CD4-positive, alpha-beta T cell (primary cell): ENCODE data around the gene SLC35E3. TPM values are rescaled to one million over a fixed set of nuclear protein-coding genes. Genes with fewer than 3 reads are reported as not detected.
"Not testable (repeated sequence)": the region's sequence is repeated elsewhere in the genome, so short reads cannot be mapped to it uniquely, and the experiment has no call there.

Experiments
- ATAC-seq: fragments of 200-7000 bp; cut with Tn5 transposase; one replicate; pipeline ENCODE4 v1.10.0; 2022; ENCODE audit warnings: mild to moderate bottlenecking; ENCODE audit not compliant: poor library complexity
- CTCF ChIA-PET: fragments of 350-600 bp; sonication (Branson Sonifier 250); formaldehyde crosslinking; loops from one replicate; lab custom pipeline; 2021; ENCODE audit warnings: antibody characterized with exemption, inconsistent platforms; lab: Charles Lee
- POLR2A ChIA-PET: fragments of 350-600 bp; sonication (Branson Sonifier 250); formaldehyde crosslinking; loops from one replicate; lab custom pipeline; 2021; ENCODE audit warnings: antibody characterized with exemption, inconsistent platforms; lab: Charles Lee
- DNase-seq, 14 experiments: peaks; one replicate each; pipeline ENCODE4 v3.0.0-alpha.2; 2013 to 2020; ENCODE audit warnings: mixed read lengths in 2 of 14
- H3K27ac ChIP-seq, 2 donors: one replicate each; pipeline versions ENCODE4 v1.5.1 to v1.7.0; 2013; ENCODE audit warnings: low read length in 2 of 2, low read depth in 1 of 2, mild to moderate bottlenecking in 1 of 2
- H3K27me3 ChIP-seq, 2 experiments: 1 replicate in 1 of 2; 2 replicates in 1 of 2; pipeline versions ENCODE4 v1.6.1 to v1.7.0; 2013; ENCODE audit warnings: low read length in 2 of 2, control low read depth in 1 of 2, mild to moderate bottlenecking in 1 of 2, moderate library complexity in 1 of 2; ENCODE audit not compliant: insufficient read depth in 2 of 2, control insufficient read depth in 1 of 2
- H3K36me3 ChIP-seq: one replicate; pipeline ENCODE4 v1.6.1; 2013; ENCODE audit warnings: low read length, control low read depth; ENCODE audit not compliant: insufficient read depth
- H3K4me1 ChIP-seq: one replicate; pipeline ENCODE4 v1.6.1; 2013; ENCODE audit warnings: low read length, control low read depth; ENCODE audit not compliant: insufficient read depth
- H3K4me3 ChIP-seq: one replicate; pipeline ENCODE4 v1.5.1; 2013; ENCODE audit warnings: mild to moderate bottlenecking, low read length, moderate library complexity
- H3K9me3 ChIP-seq, 2 experiments: 1 replicate in 1 of 2; 2 replicates in 1 of 2; pipeline versions ENCODE4 v1.6.1 to v1.7.0; 2013; ENCODE audit warnings: low read length in 2 of 2, mild to moderate bottlenecking in 2 of 2, control low read depth in 1 of 2, moderate library complexity in 1 of 2; ENCODE audit not compliant: control insufficient read depth in 1 of 2, insufficient read depth in 1 of 2
- H3K27ac Mint-ChIP-seq: one replicate; pipeline ENCODE4 v1.8.0; 2020; ENCODE audit warnings: mixed read lengths
- H3K27me3 Mint-ChIP-seq: one replicate; pipeline ENCODE4 v1.8.0; 2021; ENCODE audit warnings: mixed read lengths
- H3K36me3 Mint-ChIP-seq: one replicate; pipeline ENCODE4 v1.8.0; 2021; ENCODE audit warnings: low read depth, mixed read lengths
- H3K4me1 Mint-ChIP-seq: one replicate; pipeline ENCODE4 v1.8.0; 2021; ENCODE audit warnings: low read depth, mixed read lengths
- H3K4me3 Mint-ChIP-seq: one replicate; pipeline ENCODE4 v1.8.0; 2020; ENCODE audit warnings: mild to moderate bottlenecking, mixed read lengths
- H3K9me3 Mint-ChIP-seq: one replicate; pipeline ENCODE4 v1.8.0; 2020; ENCODE audit warnings: mixed read lengths
- intact Hi-C, 2 experiments: fragments of 100-400 bp; cut with DNase I in 1 of 2; cut with micrococcal nuclease in 1 of 2; formaldehyde crosslinking; loops; one replicate each; pipeline versions ENCODE4 v1.15.1 to v1.9.0; 2023 to 2025; cut with DNase I, micrococcal nuclease
- total RNA-seq, 174 experiments: library from RNA in 2 of 174; stranded (reverse) in 2 of 174; gene quantifications; one replicate each; pipeline ENCODE4 v1.2.3 and lab custom pipeline; 2021 to 2026
- TF ChIP-seq, protein P1 (sequence below): fragments of 200-600 bp; IDR thresholded peaks from one replicate; pipeline ENCODE4 v1.8.0; 2022; ENCODE audit warnings: antibody characterized with exemption, mild to moderate bottlenecking

The SLC35E3 gene
- total RNA-seq, 2 experiments from 2014 or later, result 3.5 to 6.1 TPM

DNA sequence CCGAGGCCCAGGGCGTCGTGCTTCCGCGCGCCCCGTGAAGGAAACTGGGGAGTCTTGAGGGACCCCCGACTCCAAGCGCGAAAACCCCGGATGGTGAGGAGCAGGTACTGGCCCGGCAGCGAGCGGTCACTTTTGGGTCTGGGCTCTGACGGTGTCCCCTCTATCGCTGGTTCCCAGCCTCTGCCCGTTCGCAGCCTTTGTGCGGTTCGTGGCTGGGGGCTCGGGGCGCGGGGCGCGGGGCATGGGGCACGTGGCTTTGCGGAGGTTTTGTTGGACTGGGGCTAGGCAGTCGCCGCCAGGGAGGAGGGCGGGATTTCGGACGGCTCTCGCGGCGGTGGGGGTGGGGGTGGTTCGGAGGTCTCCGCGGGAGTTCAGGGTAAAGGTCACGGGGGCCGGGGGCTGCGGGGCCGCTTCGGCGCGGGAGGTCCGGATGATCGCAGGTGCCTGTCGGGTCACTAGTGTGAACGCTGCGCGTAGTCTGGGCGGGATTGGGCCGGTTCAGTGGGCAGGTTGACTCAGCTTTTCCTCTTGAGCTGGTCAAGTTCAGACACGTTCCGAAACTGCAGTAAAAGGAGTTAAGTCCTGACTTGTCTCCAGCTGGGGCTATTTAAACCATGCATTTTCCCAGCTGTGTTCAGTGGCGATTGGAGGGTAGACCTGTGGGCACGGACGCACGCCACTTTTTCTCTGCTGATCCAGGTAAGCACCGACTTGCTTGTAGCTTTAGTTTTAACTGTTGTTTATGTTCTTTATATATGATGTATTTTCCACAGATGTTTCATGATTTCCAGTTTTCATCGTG lies 62.6 kb downstream of the SLC35E3 start:
- POLR2A ChIA-PET, result interaction anchor here (0.8 to 3.2 kb wide), 32 partner anchors 9 to 1539 kb away, joined by 3 to 74 read pairs (median 7); partner anchors contain the start of genes CAND1, MDM1, NUP107 and RAP1B
- H3K4me1 Mint-ChIP-seq, result peaks cover 41% of the 10 kb centered on the region

DNA sequence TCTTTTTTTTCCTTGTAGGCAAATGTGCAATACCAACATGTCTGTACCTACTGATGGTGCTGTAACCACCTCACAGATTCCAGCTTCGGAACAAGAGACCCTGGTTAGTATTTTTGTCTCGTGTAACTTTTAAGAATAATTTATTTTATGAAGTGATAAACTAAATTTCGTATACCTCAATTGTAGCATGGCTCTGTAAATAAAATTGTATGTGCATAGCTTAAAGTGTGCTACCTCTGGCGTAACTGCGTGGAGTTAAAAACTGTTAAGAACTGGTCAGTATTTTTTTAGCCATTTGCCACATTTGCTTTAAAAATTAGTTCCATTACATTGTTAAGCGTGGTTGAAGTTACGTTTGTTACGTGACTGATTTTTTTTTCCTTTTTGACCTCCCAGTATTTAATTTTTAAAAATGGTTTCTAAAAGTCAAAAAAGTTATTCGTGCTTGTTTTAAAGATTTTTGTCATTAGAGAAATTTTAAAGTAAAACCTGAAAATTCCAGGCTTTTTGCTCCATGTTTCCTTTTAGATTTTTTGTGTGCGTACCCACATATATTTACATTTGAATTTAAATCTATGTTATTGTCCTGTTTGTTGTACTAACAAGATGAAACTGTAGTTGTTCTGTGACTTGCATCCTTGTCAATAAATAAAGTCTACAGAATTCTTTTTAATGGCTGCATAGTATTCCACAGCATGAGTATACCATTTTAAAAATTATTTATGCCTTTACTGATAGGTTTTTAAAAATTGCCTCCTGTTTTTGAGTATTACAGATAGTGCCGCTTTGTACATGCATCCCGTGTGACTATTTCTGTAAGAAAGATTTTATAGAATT lies 63.4 kb downstream of the SLC35E3 start:
- no peak for DNase-seq
- H3K4me1 ChIP-seq, result peaks cover 17% of the 10 kb centered on the region
- Mint-ChIP-seq H3K4me1 (peaks cover 47% of the 10 kb centered on the region), H3K27me3 (no peaks in the 10 kb centered on the region), H3K36me3 (peaks cover 60% of the 10 kb centered on the region), H3K4me3 (peak overlapping the region; percentile 94), H3K27ac (peak overlapping the region; percentile 100), H3K9me3 (no peaks in the 10 kb centered on the region)
- H3K9me3 ChIP-seq, result no peaks in the 10 kb centered on the region
- no peaks in the 10 kb centered on the region for H3K27me3 ChIP-seq
- ATAC-seq, result no peak
- H3K27ac ChIP-seq, result peak overlapping the region in 1 of 2 donors; percentile 92
- intact Hi-C loops, result loop anchor here (1.0 to 10.0 kb wide), 12 partner anchors 19 to 925 kb away; partner anchors contain the start of genes CCT2 (in 1 of the 2), CPSF6 (in 1 of the 2), MDM1 (in 1 of the 2) and RAB3IP (in 1 of the 2)
- H3K36me3 ChIP-seq, result peaks cover 30% of the 10 kb centered on the region
- POLR2A ChIA-PET, result interaction anchor here (0.9 to 3.2 kb wide), 11 partner anchors 12 to 1540 kb away, joined by 3 to 74 read pairs (median 15); partner anchors contain the start of genes CAND1, RAP1B and SLC35E3
- TF ChIP-seq, protein P1, sequence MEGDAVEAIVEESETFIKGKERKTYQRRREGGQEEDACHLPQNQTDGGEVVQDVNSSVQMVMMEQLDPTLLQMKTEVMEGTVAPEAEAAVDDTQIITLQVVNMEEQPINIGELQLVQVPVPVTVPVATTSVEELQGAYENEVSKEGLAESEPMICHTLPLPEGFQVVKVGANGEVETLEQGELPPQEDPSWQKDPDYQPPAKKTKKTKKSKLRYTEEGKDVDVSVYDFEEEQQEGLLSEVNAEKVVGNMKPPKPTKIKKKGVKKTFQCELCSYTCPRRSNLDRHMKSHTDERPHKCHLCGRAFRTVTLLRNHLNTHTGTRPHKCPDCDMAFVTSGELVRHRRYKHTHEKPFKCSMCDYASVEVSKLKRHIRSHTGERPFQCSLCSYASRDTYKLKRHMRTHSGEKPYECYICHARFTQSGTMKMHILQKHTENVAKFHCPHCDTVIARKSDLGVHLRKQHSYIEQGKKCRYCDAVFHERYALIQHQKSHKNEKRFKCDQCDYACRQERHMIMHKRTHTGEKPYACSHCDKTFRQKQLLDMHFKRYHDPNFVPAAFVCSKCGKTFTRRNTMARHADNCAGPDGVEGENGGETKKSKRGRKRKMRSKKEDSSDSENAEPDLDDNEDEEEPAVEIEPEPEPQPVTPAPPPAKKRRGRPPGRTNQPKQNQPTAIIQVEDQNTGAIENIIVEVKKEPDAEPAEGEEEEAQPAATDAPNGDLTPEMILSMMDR, result no peak
- H3K4me3 ChIP-seq, result peak overlapping the region; percentile 95
- CTCF ChIA-PET, result interaction anchor here (0.8 to 3.0 kb wide), 2 partner anchors 12 to 21 kb away, joined by 5 to 23 read pairs; no protein-coding TSS in a partner anchor

More for the DNA sequence above, 62.6 kb downstream of the SLC35E3 start:
- DNase-seq (peak; percentile 6 to 66 (median 33)), ATAC-seq (peak; percentile 9)
- H3K27ac ChIP-seq, result peak overlapping the region; percentile 92
- intact Hi-C loops, result loop anchor here (1.0 to 10.0 kb wide), 8 partner anchors 20 to 476 kb away; partner anchors contain the start of genes MDM1 (in 1 of the 2), RAP1B (in 1 of the 2) and SLC35E3 (in 1 of the 2)
- Mint-ChIP-seq H3K36me3 (peaks cover 52% of the 10 kb centered on the region), H3K27me3 (no peaks in the 10 kb centered on the region), H3K4me3 (peak overlapping the region; percentile 94), H3K27ac (peak overlapping the region; percentile 100), H3K9me3 (no peaks in the 10 kb centered on the region)
- TF ChIP-seq, protein P1, result no peak
- peaks cover 17% of the 10 kb centered on the region for H3K4me1 ChIP-seq
- no peaks in the 10 kb centered on the region for H3K27me3 ChIP-seq
- H3K9me3 ChIP-seq, result no peaks in the 10 kb centered on the region
- CTCF ChIA-PET, result interaction anchor here (0.6 to 3.0 kb wide), 14 partner anchors 9 to 1430 kb away, joined by 3 to 23 read pairs (median 4); partner anchors contain the start of genes RAP1B and SLC35E3
- H3K4me3 ChIP-seq, result peak overlapping the region; percentile 95
- H3K36me3 ChIP-seq, result peaks cover 21% of the 10 kb centered on the region

DNA sequence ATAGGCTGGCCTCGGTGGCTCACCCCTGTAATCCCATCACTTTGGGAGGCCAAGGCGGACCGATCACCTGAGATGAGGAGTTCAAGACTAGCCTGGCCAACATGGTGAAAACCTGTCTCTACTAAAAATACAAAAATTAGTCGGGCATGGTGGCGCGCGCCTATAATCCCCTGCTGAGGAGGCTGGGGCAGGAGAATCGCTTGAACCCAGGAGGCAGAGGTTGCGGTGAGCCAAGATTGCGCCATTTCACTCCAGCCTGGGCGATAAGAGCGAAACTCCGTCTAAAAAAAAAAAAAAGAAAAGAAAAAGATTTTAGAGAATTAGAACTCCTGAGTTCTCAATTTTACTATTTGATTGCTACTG lies 64.0 kb downstream of the SLC35E3 start:
- H3K4me3 ChIP-seq, H3K27ac ChIP-seq, CTCF ChIA-PET, POLR2A ChIA-PET, H3K27me3 ChIP-seq, H3K27me3 Mint-ChIP-seq, ATAC-seq, DNase-seq, H3K9me3 ChIP-seq, H3K9me3 Mint-ChIP-seq: not testable (repeated sequence)
- peaks cover 53% of the 10 kb centered on the region for H3K4me1 Mint-ChIP-seq
- peaks cover 17% of the 10 kb centered on the region for H3K4me1 ChIP-seq
- peak overlapping the region; percentile 100 for H3K27ac Mint-ChIP-seq
- H3K36me3 ChIP-seq, result peaks cover 36% of the 10 kb centered on the region
- H3K36me3 Mint-ChIP-seq, result peaks cover 66% of the 10 kb centered on the region
- intact Hi-C loops, result loop anchor here in 1 of 2 experiments (5.0 to 10.0 kb wide), 4 partner anchors 133 to 925 kb away; partner anchors contain the start of genes CCT2, CPSF6 and RAB3IP
- H3K4me3 Mint-ChIP-seq, result peak overlapping the region; percentile 94

DNA sequence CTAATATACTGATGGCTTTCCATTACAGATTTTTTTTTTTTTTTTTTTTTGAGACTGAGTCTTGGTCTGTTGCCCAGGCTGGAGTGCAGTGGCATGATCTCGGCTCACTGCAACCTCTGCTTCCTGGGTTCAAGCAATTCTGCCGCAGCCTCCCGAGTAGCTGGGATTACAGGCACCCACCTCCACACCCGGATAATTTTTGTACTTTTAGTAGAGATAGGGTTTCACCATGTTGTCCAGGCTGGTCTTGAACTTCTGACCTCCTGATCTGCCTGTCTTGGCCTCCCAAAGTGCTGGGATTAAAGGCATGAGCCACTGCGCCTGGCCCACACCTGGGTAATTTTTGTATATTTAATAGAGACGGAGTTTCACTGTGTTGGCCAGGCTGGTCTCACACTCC lies 65.6 kb downstream of the SLC35E3 start:
- H3K4me3 ChIP-seq, H3K9me3 Mint-ChIP-seq, DNase-seq, ATAC-seq, POLR2A ChIA-PET, H3K27me3 Mint-ChIP-seq, H3K27ac ChIP-seq, H3K27me3 ChIP-seq, H3K9me3 ChIP-seq: not testable (repeated sequence)
- intact Hi-C loops, result loop anchor here in 1 of 2 experiments (5.0 to 10.0 kb wide), 4 partner anchors 134 to 923 kb away; partner anchors contain the start of genes CCT2, CPSF6 and RAB3IP
- Mint-ChIP-seq H3K36me3 (peaks cover 79% of the 10 kb centered on the region), H3K4me3 (peak overlapping the region; percentile 34), H3K4me1 (peaks cover 61% of the 10 kb centered on the region), H3K27ac (peak overlapping the region; percentile 19)
- Histone ChIP-seq H3K4me1 (peaks cover 20% of the 10 kb centered on the region), H3K36me3 (peaks cover 50% of the 10 kb centered on the region)
- CTCF ChIA-PET, result interaction anchor here (0.7 to 2.3 kb wide), 2 partner anchors 19 to 406 kb away, joined by 4 to 11 read pairs; no protein-coding TSS in a partner anchor
